ENCODE measurements around the gene DNAH2.

- TF ChIP-seq CTCF (IDR thresholded peaks at IDR 0.05) (no peak), POLR2A (IDR thresholded peaks at IDR 0.05) (no peak)
These were observed 63.2 kb downstream of the DNAH2 start for GRCh38 chr17:7780736-7781135.
